Gastrocnemius medialis (tissue), 4 donors: ENCODE results near the gene SIT1.

Experiments
- CTCF ChIP-seq, 5 experiments: fragments of 450-650 bp in 3 of 5; fragments of 200-600 bp in 2 of 5; sonication (generic) in 2 of 5; IDR thresholded peaks in 4 of 5; conservative IDR thresholded peaks in 1 of 5; 1 replicate in 4 of 5; 2 replicates in 1 of 5; pipeline ENCODE4 v1.5.1; 2016 to 2019; ENCODE audit warnings: antibody characterized with exemption in 5 of 5, mild to moderate bottlenecking in 3 of 5, moderate library complexity in 3 of 5
- POLR2A ChIP-seq, 2 donors: fragments of 450-650 bp; IDR thresholded peaks; one replicate each; pipeline ENCODE4 v1.6.1; 2017; ENCODE audit warnings: antibody characterized with exemption in 2 of 2, mild to moderate bottlenecking in 2 of 2, moderate library complexity in 2 of 2

DNA sequence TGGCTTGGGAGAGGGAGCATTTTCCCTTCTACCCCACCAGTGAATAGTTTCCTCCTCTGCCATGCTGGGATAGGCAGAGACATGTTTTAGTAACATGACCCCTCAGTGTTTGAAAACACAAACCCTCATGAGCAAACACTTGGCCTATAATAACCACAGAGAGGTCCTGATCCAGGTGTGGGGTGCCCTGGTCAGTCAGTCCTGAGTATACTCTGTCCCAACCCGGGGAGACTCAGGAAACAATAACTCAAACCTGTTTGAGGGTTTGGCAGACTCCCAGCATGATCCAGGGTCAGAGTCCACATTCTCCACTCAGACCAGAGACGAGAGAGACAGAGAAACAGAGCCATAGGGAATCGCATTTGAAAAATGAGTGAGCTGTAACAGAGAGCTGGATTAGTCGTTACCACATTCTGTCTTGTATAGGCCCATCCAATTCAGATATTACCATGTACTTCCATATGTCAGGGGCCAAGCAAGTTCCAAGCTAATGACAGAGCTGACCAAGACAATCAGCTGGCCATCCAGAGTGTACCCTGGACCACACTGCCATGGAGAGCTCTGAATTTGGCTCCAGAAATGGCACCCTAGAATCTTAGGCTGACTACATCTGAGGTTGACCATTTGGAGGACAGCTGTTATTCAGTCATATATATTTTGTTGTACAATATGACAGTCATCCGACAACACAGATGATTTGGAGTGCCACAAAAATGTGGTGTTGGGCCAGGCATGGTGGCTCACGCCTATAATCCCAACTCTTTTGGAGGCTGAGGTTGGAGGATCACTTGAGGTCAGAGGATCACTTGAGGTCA, 18.8 kb upstream of the SIT1 start:
- no peak for TF ChIP-seq POLR2A (IDR thresholded peaks at IDR 0.05)
- no peak for TF ChIP-seq CTCF (IDR thresholded peaks at IDR 0.05 in 4 of 5, conservative IDR thresholded peaks at IDR 0.05 in 1 of 5)
